ENCODE data around the gene KRTAP21-2. TPM values are rescaled to one million over a fixed set of nuclear protein-coding genes. Genes with fewer than 3 reads are reported as not detected.
A peak's percentile ranks its signal among the peaks of the same experiment; 100 is the strongest.

The KRTAP21-2 gene
- total and polyA plus RNA-seq, 3 experiments from 2014 or later, result not detected

DNA sequence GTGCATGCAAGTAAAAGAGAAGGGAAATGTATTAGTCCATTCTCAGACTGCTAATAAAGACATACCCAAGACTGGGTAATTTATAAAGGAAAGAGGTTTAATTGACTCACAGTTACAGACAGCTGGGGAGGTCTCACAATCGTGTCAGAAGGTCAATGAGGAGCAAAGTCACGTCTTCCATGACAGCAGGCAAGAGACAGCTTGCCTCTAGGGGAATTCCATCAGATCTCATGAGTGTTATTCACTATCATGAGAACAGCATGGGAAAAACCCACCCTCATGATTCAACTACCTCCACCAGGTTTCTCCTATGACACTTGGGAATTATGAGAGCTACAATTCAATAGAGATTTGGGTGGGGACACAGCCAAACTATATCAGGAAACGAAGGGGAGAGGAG lies 36.6 kb downstream of the KRTAP21-2 start:
- no peak overlapping the region for H3K27ac ChIP-seq (ENCODE audit: low read depth, low read length)
- H3K27me3 ChIP-seq (ENCODE audit: insufficient read depth, low read length, poor library complexity, severe bottlenecking), result no peaks in the 10 kb centered on the region
- POLR2A ChIA-PET, result no interaction called here
- Mint-ChIP-seq H3K36me3 (no peaks in the 10 kb centered on the region), H3K4me1 (no peaks in the 10 kb centered on the region), H3K9me3 (peaks cover 0 to 9% (median 2%) of the 10 kb centered on the region in 5 donors), H3K4me3 (no peak overlapping the region), H3K27ac (peak overlapping the region in 1 of 8 donors; percentile 14), H3K27me3 (peaks cover 0 to under 1% of the 10 kb centered on the region in 2 donors)
- H3K4me1 ChIP-seq (ENCODE audit: insufficient read depth, low read length), result no peaks in the 10 kb centered on the region
- H3K36me3 ChIP-seq (ENCODE audit: insufficient read depth, low read length), result no peaks in the 10 kb centered on the region
- DNase-seq, result no peak
- CTCF ChIA-PET, result no interaction called here
- H3K9me3 ChIP-seq (ENCODE audit: low read length), result no peaks in the 10 kb centered on the region
- no peak overlapping the region for H3K4me3 ChIP-seq (ENCODE audit: low read length)

DNA sequence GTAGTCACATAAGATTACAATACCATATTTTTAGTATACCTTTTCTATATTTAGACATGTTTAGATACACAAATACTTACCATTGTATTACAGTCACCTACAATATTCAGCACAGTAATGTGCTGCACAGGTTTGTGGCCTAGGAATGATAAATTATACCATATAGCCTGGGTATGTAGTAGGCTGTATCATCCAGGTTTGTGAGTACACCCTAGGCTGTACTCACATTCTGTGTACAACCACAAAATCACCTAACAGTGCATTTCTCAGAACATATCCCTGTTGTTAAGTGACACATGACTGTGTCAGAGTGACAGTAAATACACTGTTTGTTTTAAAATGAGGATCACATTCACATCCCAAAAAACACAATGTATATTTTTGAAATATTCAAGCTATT lies 39.6 kb downstream of the KRTAP21-2 start:
- Histone ChIP-seq H3K27ac (ENCODE audit: low read depth, low read length) (no peak overlapping the region), H3K36me3 (ENCODE audit: insufficient read depth, low read length) (no peaks in the 10 kb centered on the region), H3K9me3 (ENCODE audit: low read length) (no peaks in the 10 kb centered on the region), H3K4me3 (ENCODE audit: low read length) (no peak overlapping the region), H3K4me1 (ENCODE audit: insufficient read depth, low read length) (no peaks in the 10 kb centered on the region), H3K27me3 (ENCODE audit: insufficient read depth, low read length, poor library complexity, severe bottlenecking) (no peaks in the 10 kb centered on the region)
- POLR2A ChIA-PET, result no interaction called here
- Mint-ChIP-seq H3K36me3 (no peaks in the 10 kb centered on the region), H3K4me3 (no peak overlapping the region), H3K27me3 (peaks cover 0 to 2% of the 10 kb centered on the region in 2 donors), H3K9me3 (peaks cover 0 to 11% (median 0%) of the 10 kb centered on the region in 5 donors), H3K27ac (no peak overlapping the region), H3K4me1 (no peaks in the 10 kb centered on the region)
- no peak for DNase-seq
- CTCF ChIA-PET, result no interaction called here

Other genes with a start within 250 kb of the KRTAP21-2 start
- gene KRTAP19-5, start 245.1 kb downstream of the KRTAP21-2 start, total RNA-seq, result not detected
- gene KRTAP19-5, start 245.1 kb downstream of the KRTAP21-2 start, polyA plus RNA-seq, result not detected
- gene KRTAP19-6, start 205.4 kb downstream of the KRTAP21-2 start, total RNA-seq, result not detected
- gene KRTAP19-6, start 205.4 kb downstream of the KRTAP21-2 start, polyA plus RNA-seq, result not detected
- gene KRTAP19-7, start 185.9 kb downstream of the KRTAP21-2 start, total RNA-seq, result not detected
- gene KRTAP19-7, start 185.9 kb downstream of the KRTAP21-2 start, polyA plus RNA-seq, result not detected
- not detected for gene KRTAP22-2, start 156.9 kb downstream of the KRTAP21-2 start, total RNA-seq
- not detected for gene KRTAP22-2, start 156.9 kb downstream of the KRTAP21-2 start, polyA plus RNA-seq
- not detected for gene KRTAP6-3, start 154.8 kb downstream of the KRTAP21-2 start, total RNA-seq
- gene KRTAP6-3, start 154.8 kb downstream of the KRTAP21-2 start, polyA plus RNA-seq, result not detected
- not detected for gene KRTAP6-2, start 148.4 kb downstream of the KRTAP21-2 start, total RNA-seq
- not detected for gene KRTAP6-2, start 148.4 kb downstream of the KRTAP21-2 start, polyA plus RNA-seq
- not detected for gene KRTAP22-1, start 146.2 kb downstream of the KRTAP21-2 start, total RNA-seq
- gene KRTAP22-1, start 146.2 kb downstream of the KRTAP21-2 start, polyA plus RNA-seq, result not detected
- gene KRTAP6-1, start 133.3 kb downstream of the KRTAP21-2 start, total RNA-seq, result not detected
- not detected for gene KRTAP6-1, start 133.3 kb downstream of the KRTAP21-2 start, polyA plus RNA-seq
- not detected for gene KRTAP20-1, start 130.8 kb downstream of the KRTAP21-2 start, total RNA-seq
- gene KRTAP20-1, start 130.8 kb downstream of the KRTAP21-2 start, polyA plus RNA-seq, result not detected
- not detected for gene KRTAP20-4, start 126.6 kb downstream of the KRTAP21-2 start, total RNA-seq
- not detected for gene KRTAP20-4, start 126.6 kb downstream of the KRTAP21-2 start, polyA plus RNA-seq
- gene KRTAP20-2, start 112.1 kb downstream of the KRTAP21-2 start, total RNA-seq, result not detected
- gene KRTAP20-2, start 112.1 kb downstream of the KRTAP21-2 start, polyA plus RNA-seq, result not detected
- not detected for gene KRTAP20-3, start 104.4 kb downstream of the KRTAP21-2 start, total RNA-seq
- not detected for gene KRTAP20-3, start 104.4 kb downstream of the KRTAP21-2 start, polyA plus RNA-seq
- not detected for gene KRTAP21-3, start 28.5 kb downstream of the KRTAP21-2 start, total RNA-seq
- gene KRTAP21-3, start 28.5 kb downstream of the KRTAP21-2 start, polyA plus RNA-seq, result not detected
- not detected for gene KRTAP21-1, start 8.2 kb upstream of the KRTAP21-2 start, total RNA-seq
- not detected for gene KRTAP21-1, start 8.2 kb upstream of the KRTAP21-2 start, polyA plus RNA-seq
- not detected for gene KRTAP8-1, start 66.0 kb upstream of the KRTAP21-2 start, total RNA-seq
- not detected for gene KRTAP8-1, start 66.0 kb upstream of the KRTAP21-2 start, polyA plus RNA-seq
- not detected for gene KRTAP7-1, start 82.5 kb upstream of the KRTAP21-2 start, total RNA-seq
- not detected for gene KRTAP7-1, start 82.5 kb upstream of the KRTAP21-2 start, polyA plus RNA-seq
- gene KRTAP11-1, start 134.3 kb upstream of the KRTAP21-2 start, total RNA-seq, result not detected
- gene KRTAP11-1, start 134.3 kb upstream of the KRTAP21-2 start, polyA plus RNA-seq, result not detected